Bronchial epithelial cell (primary cell): ENCODE data around the gene CFAP410. TPM values are rescaled to one million over a fixed set of nuclear protein-coding genes. Genes with fewer than 3 reads are reported as not detected.
A peak's percentile ranks its signal among the peaks of the same experiment; 100 is the strongest.

ENCODE experiments used
- DNase-seq: peaks from one replicate; pipeline ENCODE4 v3.0.0-alpha.2; 2010; ENCODE audit warnings: low read depth
- FAIRE-seq: peaks from 2 replicates; lab custom pipeline; 2011; peaks lifted over from hg19 to GRCh38; lab: Jason Lieb, UNC
- H3K27me3 ChIP-seq: 2 replicates; pipeline ENCODE4 v1.5.1; 2011; ENCODE audit warnings: low read length; ENCODE audit not compliant: control insufficient read depth, insufficient read depth
- H3K36me3 ChIP-seq: 2 replicates; pipeline ENCODE4 v1.5.1; 2011; ENCODE audit warnings: low read length; ENCODE audit not compliant: control insufficient read depth, insufficient read depth
- H3K4me3 ChIP-seq: 2 replicates; pipeline ENCODE4 v1.5.1; 2011; ENCODE audit warnings: mild to moderate bottlenecking, low read depth, low read length, control low read depth
- total RNA-seq: library from RNA; depleted of rRNA; stranded (reverse); fragments of >200 nt; gene quantifications from 2 replicates; pipeline ENCODE4 v1.2.1, GENCODE V29; 2014
- TF ChIP-seq, protein P1 (sequence below): IDR thresholded peaks from 2 replicates; pipeline ENCODE4 v1.5.1; 2011; ENCODE audit warnings: mild to moderate bottlenecking, moderate library complexity, low read length, control low read depth, inconsistent platforms; ENCODE audit not compliant: insufficient read depth, severe bottlenecking

CFAP410 gene
- total RNA-seq, 1 donor from 2014 or later = 6.1 TPM

GRCh38 chr21:44372616-44373015 lies 33.4 kb upstream of the CFAP410 start:
- no peak for DNase-seq
- no peaks in the 10 kb centered on the region for H3K27me3 ChIP-seq
- TF ChIP-seq, protein P1, sequence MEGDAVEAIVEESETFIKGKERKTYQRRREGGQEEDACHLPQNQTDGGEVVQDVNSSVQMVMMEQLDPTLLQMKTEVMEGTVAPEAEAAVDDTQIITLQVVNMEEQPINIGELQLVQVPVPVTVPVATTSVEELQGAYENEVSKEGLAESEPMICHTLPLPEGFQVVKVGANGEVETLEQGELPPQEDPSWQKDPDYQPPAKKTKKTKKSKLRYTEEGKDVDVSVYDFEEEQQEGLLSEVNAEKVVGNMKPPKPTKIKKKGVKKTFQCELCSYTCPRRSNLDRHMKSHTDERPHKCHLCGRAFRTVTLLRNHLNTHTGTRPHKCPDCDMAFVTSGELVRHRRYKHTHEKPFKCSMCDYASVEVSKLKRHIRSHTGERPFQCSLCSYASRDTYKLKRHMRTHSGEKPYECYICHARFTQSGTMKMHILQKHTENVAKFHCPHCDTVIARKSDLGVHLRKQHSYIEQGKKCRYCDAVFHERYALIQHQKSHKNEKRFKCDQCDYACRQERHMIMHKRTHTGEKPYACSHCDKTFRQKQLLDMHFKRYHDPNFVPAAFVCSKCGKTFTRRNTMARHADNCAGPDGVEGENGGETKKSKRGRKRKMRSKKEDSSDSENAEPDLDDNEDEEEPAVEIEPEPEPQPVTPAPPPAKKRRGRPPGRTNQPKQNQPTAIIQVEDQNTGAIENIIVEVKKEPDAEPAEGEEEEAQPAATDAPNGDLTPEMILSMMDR = no peak
- H3K4me3 ChIP-seq = no peak overlapping the region
- H3K36me3 ChIP-seq = no peaks in the 10 kb centered on the region
- no peak for FAIRE-seq

DNA sequence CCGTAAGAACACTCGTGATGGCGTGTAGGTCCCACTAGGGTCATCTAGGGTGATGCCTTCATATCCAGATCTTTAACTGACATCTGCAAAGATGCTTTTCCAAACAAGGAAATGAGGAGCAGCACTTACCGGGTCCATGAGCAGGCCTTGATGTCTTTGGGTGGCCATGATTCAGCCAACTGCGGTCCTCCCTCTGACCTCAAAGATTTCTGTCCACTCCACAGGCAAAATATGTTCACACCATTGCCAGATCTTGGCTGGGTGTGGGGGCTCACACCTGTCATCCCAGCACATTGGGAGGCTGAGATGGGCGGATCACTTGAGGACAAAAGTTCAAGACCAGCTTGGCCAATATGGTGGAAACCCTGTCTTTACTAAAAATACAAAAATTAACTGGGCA lies 32.4 kb upstream of the CFAP410 start:
- FAIRE-seq = no peak
- TF ChIP-seq, protein P1 = no peak
- DNase-seq = no peak
- Histone ChIP-seq H3K4me3 (no peak overlapping the region), H3K27me3 (no peaks in the 10 kb centered on the region), H3K36me3 (no peaks in the 10 kb centered on the region)

DNA sequence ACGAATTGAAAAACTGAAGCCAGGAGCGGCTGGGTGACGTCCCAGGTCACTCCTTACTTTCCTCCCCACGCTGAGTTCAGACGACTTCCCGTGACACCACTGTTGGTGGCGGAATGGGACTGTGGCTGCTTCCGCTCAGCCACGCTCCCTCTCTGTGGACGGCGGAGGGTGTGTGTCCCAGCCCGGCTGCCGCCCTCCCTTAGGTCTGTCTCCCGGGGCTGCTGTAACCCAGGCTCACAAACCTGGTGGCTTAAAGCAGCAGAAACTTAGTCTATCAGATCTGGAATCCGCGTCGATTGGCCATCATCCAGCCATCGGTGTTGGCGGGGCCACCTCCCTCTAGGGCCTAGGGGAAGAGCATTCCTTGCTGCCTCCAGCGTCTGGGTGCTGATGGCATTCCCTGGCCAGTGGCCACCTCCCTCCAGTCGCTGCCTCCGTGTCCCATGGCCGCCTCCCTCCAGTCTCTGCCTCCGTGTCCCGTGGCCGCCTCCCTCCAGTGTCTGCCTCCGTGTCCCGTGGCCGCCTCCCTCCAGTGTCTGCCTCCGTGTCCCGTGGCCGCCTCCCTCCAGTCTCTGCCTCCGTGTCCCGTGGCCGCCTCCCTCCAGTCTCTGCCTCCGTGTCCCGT lies 31.7 kb upstream of the CFAP410 start:
- DNase-seq = no peak
- H3K36me3 ChIP-seq = no peaks in the 10 kb centered on the region
- no peaks in the 10 kb centered on the region for H3K27me3 ChIP-seq
- H3K4me3 ChIP-seq = no peak overlapping the region
- TF ChIP-seq, protein P1 = no peak
- FAIRE-seq = no peak

DNA sequence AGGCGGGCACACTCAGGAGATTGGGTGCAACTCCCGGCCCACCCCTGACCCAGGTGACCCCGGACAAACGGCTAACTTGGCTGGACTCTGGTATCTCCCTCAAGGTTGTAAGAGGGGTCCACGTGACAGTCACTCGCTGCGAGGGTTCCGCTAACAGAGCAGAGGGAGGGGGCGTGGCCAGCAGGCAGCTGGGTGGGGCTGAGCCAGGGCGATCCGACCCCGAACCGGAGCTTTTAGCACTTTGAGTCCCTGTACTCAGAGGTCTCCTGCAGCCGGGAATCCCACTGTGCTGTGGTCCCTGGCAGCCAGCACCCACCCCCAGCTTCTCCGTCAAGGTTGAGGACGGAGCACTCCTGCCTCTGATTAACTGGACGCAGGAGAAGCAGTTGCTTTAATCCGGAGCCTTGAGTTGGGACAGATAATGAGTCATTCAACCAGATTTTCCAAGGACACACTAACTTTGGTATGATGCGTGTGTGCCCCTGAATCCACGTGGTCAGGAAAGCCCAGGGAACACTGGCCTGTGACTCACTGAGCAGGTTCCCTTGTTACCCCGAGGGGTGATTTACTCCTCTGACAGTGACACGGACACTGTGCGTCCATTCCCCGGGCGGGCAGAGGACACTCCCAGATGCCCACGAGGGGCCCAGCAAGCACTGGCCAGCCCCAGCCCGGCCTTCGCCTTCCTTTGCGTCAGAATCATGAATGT lies 31.0 kb upstream of the CFAP410 start:
- no peaks in the 10 kb centered on the region for H3K36me3 ChIP-seq
- TF ChIP-seq, protein P1 = no peak
- FAIRE-seq (no peak), DNase-seq (peak; percentile 43)
- H3K4me3 ChIP-seq = no peak overlapping the region
- no peaks in the 10 kb centered on the region for H3K27me3 ChIP-seq

DNA sequence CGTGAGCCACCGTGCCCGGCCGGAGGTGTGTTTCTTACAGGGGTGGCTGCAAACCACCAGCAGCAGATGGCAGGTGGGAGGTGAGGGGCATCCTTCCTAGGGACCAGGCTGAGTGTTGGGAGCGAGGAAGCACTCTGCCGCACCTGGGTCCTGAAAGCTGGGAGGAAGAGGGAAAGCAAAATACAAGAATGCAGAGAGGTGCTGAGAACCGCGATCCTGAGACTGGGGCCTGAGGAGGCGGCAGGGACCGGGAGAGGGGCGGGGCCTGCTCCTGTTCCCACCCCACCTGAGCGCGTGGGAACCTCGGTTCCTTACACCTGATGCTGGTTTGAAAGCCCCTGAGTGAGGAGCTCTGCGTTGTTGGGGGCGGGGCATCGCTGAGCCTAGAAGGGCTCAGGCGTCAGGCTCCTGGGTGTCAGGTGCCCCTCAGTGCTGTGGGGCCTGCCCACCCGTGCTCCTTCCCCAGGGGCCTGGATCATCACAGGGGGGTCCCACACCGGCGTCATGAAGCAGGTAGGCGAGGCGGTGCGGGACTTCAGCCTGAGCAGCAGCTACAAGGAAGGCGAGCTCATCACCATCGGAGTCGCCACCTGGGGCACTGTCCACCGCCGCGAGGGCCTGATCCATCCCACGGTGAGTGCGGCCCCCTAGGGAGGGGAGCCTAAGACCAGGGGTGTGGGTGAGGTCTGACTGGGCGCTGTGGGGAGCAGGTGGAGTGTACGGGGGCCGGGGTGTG lies 29.7 kb upstream of the CFAP410 start:
- FAIRE-seq (no peak), DNase-seq (no peak)
- H3K36me3 ChIP-seq = no peaks in the 10 kb centered on the region
- H3K4me3 ChIP-seq = no peak overlapping the region
- no peaks in the 10 kb centered on the region for H3K27me3 ChIP-seq
- TF ChIP-seq, protein P1 = no peak
